Suprapubic skin (tissue), 4 donors: ENCODE results near the gene TYW1. TPM values are rescaled to one million over a fixed set of nuclear protein-coding genes. Genes with fewer than 3 reads are reported as not detected.
"Not testable (repeated sequence)": the region's sequence is repeated elsewhere in the genome, so short reads cannot be mapped to it uniquely, and the experiment has no call there.

Source experiments
- DNase-seq, 2 donors: peaks; one replicate each; pipeline ENCODE4 v3.0.0-alpha.2; 2019; ENCODE audit warnings: low spot score in 2 of 2
- H3K27ac ChIP-seq: fragments of 200-600 bp; sonication (generic); one replicate; pipeline ENCODE4 v1.5.1; 2019
- H3K27me3 ChIP-seq: fragments of 200-600 bp; sonication (generic); one replicate; pipeline ENCODE4 v1.5.1; 2019
- H3K36me3 ChIP-seq: fragments of 200-600 bp; sonication (generic); one replicate; pipeline ENCODE4 v1.5.1; 2019
- H3K4me1 ChIP-seq: fragments of 200-600 bp; sonication (generic); one replicate; pipeline ENCODE4 v1.5.1; 2019
- H3K4me3 ChIP-seq: fragments of 200-600 bp; sonication (generic); one replicate; pipeline ENCODE4 v1.5.1; 2019; ENCODE audit warnings: mild to moderate bottlenecking
- H3K9me3 ChIP-seq: fragments of 200-600 bp; sonication (generic); one replicate; pipeline ENCODE4 v1.5.1; 2019
- CTCF ChIP-seq, 2 donors: fragments of 200-600 bp in 1 of 2; fragments of 450-650 bp in 1 of 2; sonication (generic) in 1 of 2; IDR thresholded peaks; one replicate each; pipeline ENCODE4 v1.5.1; 2016 to 2019; ENCODE audit warnings: antibody characterized with exemption in 2 of 2, mild to moderate bottlenecking in 1 of 2, moderate library complexity in 1 of 2
- EP300 ChIP-seq: sonication (generic); formaldehyde crosslinking; IDR thresholded peaks from one replicate; pipeline ENCODE4 v1.6.1; 2017; ENCODE audit warnings: antibody characterized with exemption
- POLR2A ChIP-seq, 2 donors: fragments of 450-650 bp; IDR thresholded peaks; one replicate each; pipeline ENCODE4 v1.6.1; 2017; ENCODE audit warnings: antibody characterized with exemption in 2 of 2, mild to moderate bottlenecking in 2 of 2, moderate library complexity in 2 of 2
- POLR2AphosphoS5 ChIP-seq, 3 donors: sonication (generic); formaldehyde crosslinking; IDR thresholded peaks; one replicate each; pipeline ENCODE4 v1.6.1; 2017; ENCODE audit warnings: antibody characterized with exemption in 3 of 3
- WGBS: methylation state at CpG from one replicate; pipeline ENCODE4 v1.1.5; 2018; 5-methylcytosine and 5-hydroxymethylcytosine counted together
- total RNA-seq, 4 donors: library from RNA; depleted of rRNA; stranded (reverse); fragments of >200 nt; gene quantifications; one replicate each; pipeline ENCODE4 v1.1.0, GENCODE V29; 2016

TYW1 gene
- total RNA-seq, 4 donors from 2014 or later: 14.4 to 39.2 (median 19.9) TPM

GRCh38 chr7:67226967-67227366 lies 230.3 kb downstream of the TYW1 start:
- H3K27ac ChIP-seq, H3K36me3 ChIP-seq, H3K27me3 ChIP-seq, H3K4me1 ChIP-seq, H3K4me3 ChIP-seq, DNase-seq, H3K9me3 ChIP-seq: not testable (repeated sequence)
- 94% methylated on average over 6 of the region's 6 CpGs for WGBS

DNA sequence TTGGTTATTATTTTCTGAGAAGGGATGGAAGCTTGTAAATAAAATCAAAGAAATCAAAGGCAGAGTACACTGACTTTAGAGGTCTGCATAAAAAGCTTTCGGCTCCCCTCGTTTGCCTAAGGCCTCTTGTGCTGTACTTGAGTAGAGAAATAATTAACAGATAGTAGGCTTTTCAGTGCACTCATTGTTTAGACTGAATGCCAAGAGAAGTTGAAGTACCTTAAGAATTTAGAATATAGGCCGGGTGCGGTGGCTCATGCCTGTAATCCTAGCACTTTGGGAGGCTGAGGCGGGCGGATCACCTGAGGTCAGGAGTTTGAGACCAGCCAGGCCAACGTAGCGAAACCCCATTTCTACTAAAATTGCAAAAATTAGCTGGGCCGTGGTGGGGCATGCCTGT lies 232.4 kb downstream of the TYW1 start:
- not testable (repeated sequence) for H3K4me1 ChIP-seq, DNase-seq, H3K4me3 ChIP-seq, H3K9me3 ChIP-seq, H3K27ac ChIP-seq, H3K36me3 ChIP-seq, H3K27me3 ChIP-seq
- WGBS: 91% methylated on average over 9 of the region's 9 CpGs

- DNase-seq, H3K9me3 ChIP-seq, H3K36me3 ChIP-seq, H3K4me3 ChIP-seq, H3K27ac ChIP-seq, H3K4me1 ChIP-seq, H3K27me3 ChIP-seq: not testable (repeated sequence)
- 77% methylated on average over 1 of the region's 1 CpG for WGBS
These were observed 233.4 kb downstream of the TYW1 start for GRCh38 chr7:67230029-67230428.

DNA sequence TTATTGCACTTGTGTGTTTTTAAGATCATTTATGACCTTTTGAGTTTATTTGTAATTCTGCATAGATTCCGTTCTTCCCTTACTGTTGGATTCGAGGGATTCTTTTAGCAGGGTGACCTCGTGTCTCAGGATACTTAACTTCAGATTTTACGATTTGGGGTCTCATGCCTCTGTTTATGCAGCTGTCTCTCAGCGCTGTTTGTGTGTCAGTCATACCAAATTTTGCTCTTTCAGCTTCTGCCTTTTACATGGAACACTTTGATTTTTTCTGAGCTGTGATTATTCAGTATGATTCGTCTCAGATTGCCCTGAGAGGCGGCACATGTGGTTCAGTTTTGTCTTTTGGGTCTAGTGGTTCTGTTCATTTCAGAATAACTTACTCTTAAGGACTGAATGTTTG lies 236.9 kb downstream of the TYW1 start:
- not testable (repeated sequence) for DNase-seq, H3K4me1 ChIP-seq, H3K4me3 ChIP-seq, H3K36me3 ChIP-seq, H3K9me3 ChIP-seq, H3K27ac ChIP-seq, H3K27me3 ChIP-seq
- WGBS: 94% methylated on average over 7 of the region's 7 CpGs

GRCh38 chr7:67236216-67236615 lies 239.6 kb downstream of the TYW1 start:
- not testable (repeated sequence) for H3K27me3 ChIP-seq
- 94% methylated on average over 7 of the region's 7 CpGs for WGBS

DNA sequence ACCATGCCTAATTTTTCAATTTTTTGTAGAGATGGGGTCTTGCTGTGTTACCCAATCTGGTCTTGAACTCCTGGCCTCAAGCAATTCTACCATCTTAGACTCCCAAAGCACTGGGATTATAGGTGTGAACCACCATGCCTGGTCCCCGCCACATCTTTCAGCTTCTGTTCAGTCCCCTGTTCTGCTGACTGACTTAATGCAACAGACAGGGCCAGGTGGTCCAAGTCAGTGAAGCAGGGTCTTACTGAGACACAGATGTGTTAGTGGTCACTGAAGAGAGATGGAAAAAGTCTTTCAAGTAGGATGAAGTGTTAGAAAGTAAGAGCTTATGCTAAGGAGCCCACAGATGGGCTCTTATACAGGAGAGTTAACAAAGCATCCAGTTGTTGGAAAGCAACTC lies 246.2 kb downstream of the TYW1 start:
- DNase-seq, H3K27me3 ChIP-seq, H3K9me3 ChIP-seq, H3K4me1 ChIP-seq, H3K4me3 ChIP-seq, H3K27ac ChIP-seq, H3K36me3 ChIP-seq: not testable (repeated sequence)
- 100% methylated on average over 1 of the region's 1 CpG for WGBS

More at GRCh38 chr7:67236216-67236615, 239.6 kb downstream of the TYW1 start:
- not testable (repeated sequence) for H3K27ac ChIP-seq, H3K9me3 ChIP-seq, H3K4me3 ChIP-seq, H3K4me1 ChIP-seq, H3K36me3 ChIP-seq, DNase-seq

GRCh38 chr7:67248364-67248763 lies 251.7 kb downstream of the TYW1 start:
- not testable (repeated sequence) for H3K9me3 ChIP-seq, DNase-seq, H3K27ac ChIP-seq, H3K4me1 ChIP-seq, H3K27me3 ChIP-seq, H3K4me3 ChIP-seq, H3K36me3 ChIP-seq
- 97% methylated on average over 5 of the region's 5 CpGs for WGBS

DNA sequence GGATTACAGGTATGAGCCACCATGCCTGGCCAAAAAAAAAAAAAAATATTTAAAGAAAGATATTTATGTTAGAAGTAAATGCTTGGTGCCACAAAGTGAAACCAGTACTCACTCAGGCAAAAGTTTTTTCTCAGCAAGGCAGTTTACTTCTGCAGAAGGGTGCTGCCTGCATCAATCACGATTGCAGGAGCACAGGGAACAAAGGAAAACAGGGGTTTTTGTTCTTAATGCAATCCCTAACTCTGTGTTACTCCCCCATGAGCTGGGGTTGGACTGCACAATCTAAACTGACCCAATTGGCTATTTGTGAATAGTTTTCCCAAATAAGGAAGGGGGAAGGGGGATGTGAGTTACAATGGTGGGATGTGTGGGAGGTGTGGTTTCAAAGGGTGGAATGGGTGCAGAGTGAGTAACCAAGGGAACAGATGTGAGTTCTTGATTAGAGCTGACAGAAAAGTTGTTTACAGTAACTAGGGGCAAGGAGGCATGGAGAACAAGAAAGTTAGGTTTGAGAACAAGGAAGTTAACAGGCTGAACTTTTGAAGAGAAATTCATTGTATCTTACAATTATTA lies 255.4 kb downstream of the TYW1 start:
- Histone ChIP-seq H3K4me1 (no peaks in the 10 kb centered on the region), H3K27me3 (no peaks in the 10 kb centered on the region), H3K9me3 (no peaks in the 10 kb centered on the region), H3K27ac (no peak overlapping the region), H3K4me3 (no peak overlapping the region), H3K36me3 (peaks cover 2% of the 10 kb centered on the region)
- no peak for DNase-seq
- 90% methylated on average over 1 of the region's 1 CpG for WGBS
- TF ChIP-seq CTCF (IDR thresholded peaks at IDR 0.05) (no peak), POLR2AphosphoS5 (IDR thresholded peaks at IDR 0.05) (no peak), EP300 (no peak), POLR2A (IDR thresholded peaks at IDR 0.05) (no peak)

DNA sequence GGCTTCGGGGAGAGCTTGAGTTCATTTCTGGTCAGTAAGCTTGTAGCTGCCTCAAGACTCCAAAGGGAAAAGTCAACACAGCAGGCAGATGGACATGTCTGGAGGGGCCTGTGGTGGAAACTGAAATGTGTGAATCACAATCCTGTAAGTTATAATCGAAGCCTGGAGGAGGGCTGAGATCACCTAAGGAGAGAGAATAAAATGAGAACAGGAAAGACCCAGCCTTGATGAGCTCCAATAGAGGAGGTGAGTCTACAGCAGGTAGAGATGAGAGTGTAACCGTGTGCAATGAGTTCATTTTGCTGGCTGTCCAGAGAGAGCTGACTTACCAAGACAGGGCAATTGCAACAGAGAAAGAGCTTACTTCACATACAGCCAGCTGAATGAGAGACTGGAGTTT lies 258.4 kb downstream of the TYW1 start:
- not testable (repeated sequence) for H3K36me3 ChIP-seq, DNase-seq, H3K9me3 ChIP-seq, H3K27me3 ChIP-seq, H3K4me3 ChIP-seq, H3K27ac ChIP-seq, H3K4me1 ChIP-seq
- 98% methylated on average over 2 of the region's 3 CpGs for WGBS

GRCh38 chr7:67257779-67258178 lies 261.1 kb downstream of the TYW1 start:
- H3K9me3 ChIP-seq, H3K4me3 ChIP-seq, H3K27me3 ChIP-seq, H3K4me1 ChIP-seq, H3K36me3 ChIP-seq, H3K27ac ChIP-seq, DNase-seq: not testable (repeated sequence)
- WGBS: 53% methylated on average over 1 of the region's 1 CpG

- not testable (repeated sequence) for DNase-seq, H3K9me3 ChIP-seq, H3K4me1 ChIP-seq, H3K4me3 ChIP-seq, H3K36me3 ChIP-seq, H3K27me3 ChIP-seq, H3K27ac ChIP-seq
- 93% methylated on average over 6 of the region's 6 CpGs for WGBS
These were observed 262.7 kb downstream of the TYW1 start for GRCh38 chr7:67259363-67259762.

GRCh38 chr7:67260166-67260586 lies 263.5 kb downstream of the TYW1 start:
- H3K36me3 ChIP-seq, H3K27me3 ChIP-seq, H3K4me3 ChIP-seq, H3K9me3 ChIP-seq, H3K4me1 ChIP-seq, H3K27ac ChIP-seq, DNase-seq: not testable (repeated sequence)
- WGBS: 80% methylated on average over 5 of the region's 6 CpGs

- H3K27me3 ChIP-seq, H3K9me3 ChIP-seq, DNase-seq, H3K36me3 ChIP-seq, H3K4me3 ChIP-seq, H3K27ac ChIP-seq, H3K4me1 ChIP-seq: not testable (repeated sequence)
- WGBS: 93% methylated on average over 2 of the region's 2 CpGs
These were observed 267.4 kb downstream of the TYW1 start for GRCh38 chr7:67264000-67264399.

DNA sequence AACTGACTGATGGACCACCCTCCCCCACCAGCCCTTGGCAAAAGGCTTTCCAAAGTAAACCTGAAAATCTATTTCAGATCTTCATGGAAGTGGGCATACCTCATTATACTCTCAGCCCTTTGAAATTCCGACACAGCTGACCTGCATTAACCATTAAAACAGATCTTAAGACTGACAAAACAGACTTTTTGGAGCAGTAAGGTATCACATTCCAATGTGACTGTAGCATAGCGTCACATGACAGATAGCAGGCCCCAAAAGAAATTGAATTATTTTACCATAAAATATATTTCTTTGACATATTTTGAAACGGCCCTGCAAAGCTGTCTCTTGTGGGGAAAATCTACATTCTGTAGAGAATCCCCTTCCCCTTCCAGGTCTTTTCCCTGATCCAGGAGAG lies 269.4 kb downstream of the TYW1 start:
- not testable (repeated sequence) for H3K27me3 ChIP-seq, DNase-seq, H3K27ac ChIP-seq, H3K9me3 ChIP-seq, H3K4me3 ChIP-seq, H3K4me1 ChIP-seq, H3K36me3 ChIP-seq
- 81% methylated on average over 3 of the region's 3 CpGs for WGBS
